Measurements from ENCODE around the gene LLPH.
A peak's percentile ranks its signal among the peaks of the same experiment; 100 is the strongest.
"Not testable (repeated sequence)": the region's sequence is repeated elsewhere in the genome, so short reads cannot be mapped to it uniquely, and the experiment has no call there.

The LLPH gene

GRCh38 chr12:66130267-66131066 is at the start of gene LLPH:
TSS of gene LLPH (minus strand) at chr12:66130750. CDS start at chr12:66129106, 1,644 bp downstream.
- DNase-seq (ENCODE audit: low read depth) = peak; percentile 93

- DNase-seq (ENCODE audit: low read depth) = no peak
These were observed 45.8 kb upstream of the LLPH start for GRCh38 chr12:66176105-66176900.

- not testable (repeated sequence) for DNase-seq (ENCODE audit: low read depth)
These were observed 44.1 kb upstream of the LLPH start for GRCh38 chr12:66174391-66175325.

GRCh38 chr12:66170606-66171005 is 40.1 kb upstream of the LLPH start:
- DNase-seq (ENCODE audit: low read depth) = no peak

DNA sequence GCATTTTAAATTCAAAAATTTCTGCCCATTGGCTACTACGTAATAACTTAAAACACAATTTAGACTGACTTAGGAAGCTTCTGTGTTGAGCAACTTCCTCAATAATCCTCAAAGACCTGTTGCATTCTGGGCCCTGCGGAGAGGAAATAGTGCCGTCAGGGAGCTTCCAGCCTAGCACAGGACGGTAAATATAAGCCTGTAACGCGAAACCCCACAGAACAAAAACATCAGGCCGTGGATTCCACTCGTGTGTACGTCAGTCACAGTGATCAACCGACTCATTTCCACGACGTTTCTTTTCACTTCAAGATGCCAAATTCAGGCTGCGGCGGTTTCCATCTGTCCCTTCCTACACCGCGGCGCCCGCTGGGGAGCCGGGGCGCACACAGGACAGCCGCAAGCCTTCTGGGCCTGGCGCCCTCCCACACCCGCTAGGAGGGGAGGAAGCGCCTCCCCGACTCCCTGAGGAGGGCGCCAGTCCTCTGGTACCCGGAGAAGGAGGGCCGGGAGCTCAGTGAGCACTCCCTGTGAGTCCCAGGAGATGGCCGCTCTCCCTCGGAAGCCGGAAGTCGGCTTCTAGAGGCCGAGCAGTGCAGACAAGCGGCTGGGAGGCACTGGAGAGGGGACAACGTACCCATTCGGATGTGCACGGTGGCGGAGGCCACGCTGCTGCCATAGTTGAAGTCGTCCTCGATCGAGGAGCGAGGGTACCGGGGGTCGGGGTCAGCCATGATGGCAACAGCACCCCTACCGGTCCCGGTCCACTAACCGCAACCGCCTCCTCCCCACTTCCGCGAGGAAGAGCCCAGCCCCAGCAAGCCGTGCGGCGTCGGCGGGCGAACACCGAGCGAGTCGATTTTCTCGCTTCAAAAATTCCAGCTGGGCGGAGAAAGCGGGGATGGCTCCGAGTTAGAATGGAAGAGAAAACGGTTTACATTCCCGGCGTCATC is 38.9 kb upstream of the LLPH start, which contains the start of gene TMBIM4:
Gene TMBIM4, minus strand, starts transcription at position 776 of the 950 bp plus-strand sequence. Its CDS starts 45 bp downstream, at position 731.
- peak; percentile 93 for DNase-seq (ENCODE audit: low read depth)

- no peak for DNase-seq (ENCODE audit: low read depth)
These were observed 37.9 kb upstream of the LLPH start for GRCh38 chr12:66168410-66168809.

- DNase-seq (ENCODE audit: low read depth) = no peak
These were observed 36.0 kb upstream of the LLPH start for GRCh38 chr12:66166561-66166960.

DNA sequence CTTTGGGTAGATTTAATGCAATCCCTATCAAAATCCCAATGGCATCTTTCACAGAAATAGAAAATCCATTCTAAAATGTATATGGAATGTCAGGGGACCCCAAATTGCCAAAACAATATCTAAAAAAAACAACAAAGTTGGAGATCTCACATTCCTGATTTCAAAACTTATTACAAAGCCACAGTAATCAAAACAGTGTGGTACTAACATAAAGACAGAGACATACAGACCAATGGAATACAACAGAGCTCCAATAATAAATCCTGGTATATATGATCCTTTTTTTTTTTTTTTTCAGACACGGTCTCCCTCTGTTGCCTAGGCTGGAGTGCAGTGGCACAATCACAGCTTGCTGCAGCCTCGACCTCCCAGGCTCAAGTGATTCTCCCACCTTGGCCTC is 34.6 kb upstream of the LLPH start:
- DNase-seq (ENCODE audit: low read depth) = no peak

- no peak for DNase-seq (ENCODE audit: low read depth)
These were observed 33.8 kb upstream of the LLPH start for GRCh38 chr12:66164349-66164821.

DNA sequence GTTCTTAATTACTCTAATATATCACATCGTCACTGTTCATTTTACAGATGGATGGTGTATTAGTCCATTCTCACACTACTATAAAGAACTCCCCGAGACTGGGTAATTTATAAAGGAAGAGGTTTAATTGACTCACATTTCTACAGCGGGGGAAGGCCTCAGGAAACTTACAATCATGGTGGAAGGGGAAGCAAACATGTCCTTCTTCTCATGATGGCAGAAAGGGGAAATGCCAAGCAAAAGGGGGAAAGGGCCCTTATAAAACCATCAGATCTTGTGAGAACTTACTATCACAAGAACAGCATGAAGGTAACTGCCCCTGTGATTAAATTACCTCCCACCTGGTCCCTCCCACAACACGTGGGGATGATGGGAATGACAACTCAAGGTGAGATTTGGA is 32.7 kb upstream of the LLPH start:
- DNase-seq (ENCODE audit: low read depth) = no peak

GRCh38 chr12:66162701-66163100 is 32.2 kb upstream of the LLPH start:
- DNase-seq (ENCODE audit: low read depth) = no peak

- no peak for DNase-seq (ENCODE audit: low read depth)
These were observed 30.2 kb upstream of the LLPH start for GRCh38 chr12:66160704-66161103.

DNA sequence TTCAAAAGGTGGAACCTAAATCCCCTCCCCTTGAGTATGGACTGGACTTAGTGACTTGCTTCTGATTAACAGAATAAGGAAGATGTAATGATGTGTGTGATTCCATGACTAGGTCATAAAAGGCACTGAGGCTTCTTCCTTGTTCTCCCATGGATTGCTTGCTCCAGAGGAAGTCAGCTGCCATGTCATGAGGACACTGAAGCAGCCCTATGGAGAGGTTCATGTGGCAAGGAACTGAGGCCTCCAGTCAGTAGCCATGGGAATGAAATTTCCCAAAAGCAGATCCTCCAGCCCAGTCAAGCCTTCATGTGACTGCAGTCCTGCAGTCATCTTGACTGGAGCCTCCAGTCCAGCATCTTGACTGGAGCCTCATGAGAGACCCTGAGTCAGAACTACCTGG is 28.6 kb upstream of the LLPH start:
- no peak for DNase-seq (ENCODE audit: low read depth)

- DNase-seq (ENCODE audit: low read depth) = peak; percentile 4
These were observed 26.1 kb upstream of the LLPH start for GRCh38 chr12:66156654-66157053.

DNA sequence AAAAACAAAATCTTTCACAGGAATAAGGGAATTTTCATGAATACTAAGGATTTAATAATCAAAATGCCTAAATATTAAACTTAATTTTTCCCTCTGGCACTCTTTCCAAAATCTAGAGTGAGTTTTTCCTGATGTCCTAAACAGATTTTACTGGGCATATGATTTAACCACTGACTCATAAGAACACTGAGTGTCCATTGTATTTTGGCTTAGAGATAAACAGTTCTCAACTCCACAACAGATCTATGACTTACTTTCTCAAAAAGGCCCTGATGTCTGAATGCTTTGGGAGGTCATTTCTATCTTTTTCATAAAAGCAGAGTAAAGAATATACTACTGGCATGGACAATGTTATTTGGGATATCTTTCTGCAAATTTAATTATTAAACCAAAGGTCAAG is 24.2 kb upstream of the LLPH start:
- peak; percentile 33 for DNase-seq (ENCODE audit: low read depth)

DNA sequence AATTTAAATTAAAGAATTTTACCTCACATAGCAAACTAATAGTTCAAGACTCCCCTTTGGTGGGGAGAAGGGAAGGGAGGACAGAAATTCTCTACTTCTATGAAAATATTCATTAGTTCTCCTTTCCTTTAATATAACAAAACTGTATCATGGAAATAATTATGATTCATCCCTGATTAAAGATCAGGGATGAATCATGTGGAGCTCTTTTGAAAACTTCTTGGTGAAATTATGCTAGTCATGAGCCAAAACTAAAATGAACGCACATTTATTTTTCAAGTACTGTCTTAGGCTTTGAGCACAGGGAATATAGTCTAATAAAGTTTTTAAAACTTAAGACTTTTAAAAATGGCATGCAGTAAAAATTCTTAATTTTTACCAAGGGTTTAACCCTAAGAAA is 22.2 kb upstream of the LLPH start:
- DNase-seq (ENCODE audit: low read depth) = peak; percentile 52

GRCh38 chr12:66149702-66150398 is 19.3 kb upstream of the LLPH start:
- DNase-seq (ENCODE audit: low read depth) = peak; percentile 27

DNA sequence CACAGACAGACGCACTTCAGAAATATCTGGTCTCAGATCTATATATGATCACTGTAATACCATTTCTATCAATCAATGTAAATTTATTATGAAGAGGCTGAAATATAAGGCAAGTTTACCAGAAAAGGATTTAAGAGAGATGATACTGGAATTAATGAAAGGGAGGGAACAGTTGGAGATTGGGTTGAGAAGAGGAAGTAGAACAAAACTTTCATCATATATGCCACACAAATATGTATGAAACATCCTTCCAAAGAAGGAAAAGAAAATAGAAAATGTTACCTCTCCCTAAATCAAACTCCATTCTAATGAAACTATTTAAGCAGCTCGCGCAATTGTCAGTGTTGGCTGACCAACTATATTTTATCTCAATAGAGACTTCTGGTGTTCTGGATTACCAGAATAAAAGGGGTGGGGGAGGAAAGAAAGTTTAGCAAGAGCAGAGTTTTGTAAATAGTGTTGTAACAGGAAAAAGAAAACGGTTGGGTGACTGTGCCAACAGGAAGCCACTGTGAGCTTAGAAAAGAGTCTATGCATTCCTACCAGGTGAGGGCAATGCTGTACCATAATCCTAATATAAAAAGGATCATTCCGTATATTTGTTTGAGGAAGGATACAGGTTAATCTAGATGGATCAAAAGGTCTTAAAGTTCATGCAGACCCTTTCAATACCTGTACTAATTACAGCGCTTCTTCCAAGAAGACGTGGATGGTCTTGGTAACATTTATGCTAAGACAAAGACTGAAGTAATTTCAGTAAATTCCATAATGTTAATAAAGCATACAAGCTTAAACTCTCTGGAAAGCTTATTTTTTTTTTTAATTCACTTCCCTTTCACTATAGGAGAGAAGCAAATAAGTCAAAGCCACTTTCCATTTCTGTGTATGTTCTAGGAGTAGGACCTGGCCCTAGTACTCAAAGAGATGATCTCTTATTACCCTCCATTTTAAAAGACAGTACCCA is 14.5 kb upstream of the LLPH start:
- peak; percentile 90 for DNase-seq (ENCODE audit: low read depth)

- DNase-seq (ENCODE audit: low read depth) = no peak
These were observed 13.3 kb upstream of the LLPH start for GRCh38 chr12:66143868-66144267.

Data from ELR (cell line).